Measurements from ENCODE around the gene CCL4L2.
"Not testable (repeated sequence)": the region's sequence is repeated elsewhere in the genome, so short reads cannot be mapped to it uniquely, and the experiment has no call there.

Gene CCL4L2

DNA sequence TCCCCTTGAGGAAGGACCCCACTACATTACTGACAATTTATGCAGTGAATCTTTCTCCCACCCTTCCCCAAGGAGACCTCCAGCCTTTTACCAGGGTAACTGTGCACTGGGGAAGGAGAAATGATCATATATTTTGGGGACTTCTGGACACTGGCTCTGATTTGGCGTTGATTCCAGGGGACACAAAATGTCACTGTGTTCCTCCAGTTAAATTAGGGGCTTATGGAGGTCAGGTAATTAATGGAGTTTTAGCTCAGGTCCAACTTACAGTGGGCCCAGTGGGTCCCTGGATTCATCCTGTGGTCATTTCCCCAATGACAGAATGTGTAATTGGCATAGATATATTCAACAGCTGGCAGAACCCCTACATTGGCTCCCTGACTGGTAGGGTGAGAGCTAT lies 8.7 kb downstream of the CCL4L2 start:
- H3K27ac ChIP-seq; DNase-seq (ENCODE audit: low read depth, low spot score): not testable (repeated sequence)

DNA sequence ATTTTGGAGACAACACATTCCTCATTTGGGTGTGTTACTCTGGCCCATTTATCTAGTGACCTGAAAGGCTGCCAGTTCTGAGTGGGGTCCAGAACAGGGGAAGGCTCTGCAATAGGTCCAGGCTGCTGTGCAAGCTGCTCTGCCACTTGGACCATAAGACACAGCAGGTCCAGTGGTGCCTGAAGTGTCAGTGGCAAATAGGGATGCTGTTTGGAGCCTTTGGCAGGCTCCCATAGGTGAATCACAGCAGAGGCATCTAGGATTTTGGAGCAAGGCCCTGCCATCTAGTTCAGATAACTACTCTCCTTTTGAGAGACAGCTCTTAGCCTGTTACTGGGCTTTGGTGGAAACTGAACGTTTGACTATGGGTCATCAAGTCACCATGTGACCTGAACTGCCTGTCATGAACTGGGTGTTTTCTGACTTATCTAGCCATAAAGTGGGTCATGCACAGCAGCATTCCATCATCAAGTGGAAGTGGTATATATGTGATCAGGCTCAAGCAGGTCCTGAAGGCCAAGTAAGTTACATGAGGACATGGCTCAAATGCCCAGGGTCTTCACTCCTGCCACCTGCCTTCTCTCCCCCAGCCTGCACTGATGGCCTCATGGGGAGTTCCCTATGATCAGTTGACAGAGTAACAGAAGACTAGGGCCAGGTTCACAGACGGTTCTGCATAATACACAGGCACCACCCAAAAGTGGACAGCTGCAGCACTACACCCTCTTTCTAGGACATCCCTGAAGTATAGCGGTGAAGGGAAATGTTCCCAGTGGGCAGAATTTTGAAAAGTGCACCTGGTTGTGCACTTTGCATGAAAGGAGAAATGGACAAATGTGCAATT lies 10.1 kb downstream of the CCL4L2 start:
- H3K27ac ChIP-seq; DNase-seq (ENCODE audit: low read depth, low spot score): not testable (repeated sequence)

DNA sequence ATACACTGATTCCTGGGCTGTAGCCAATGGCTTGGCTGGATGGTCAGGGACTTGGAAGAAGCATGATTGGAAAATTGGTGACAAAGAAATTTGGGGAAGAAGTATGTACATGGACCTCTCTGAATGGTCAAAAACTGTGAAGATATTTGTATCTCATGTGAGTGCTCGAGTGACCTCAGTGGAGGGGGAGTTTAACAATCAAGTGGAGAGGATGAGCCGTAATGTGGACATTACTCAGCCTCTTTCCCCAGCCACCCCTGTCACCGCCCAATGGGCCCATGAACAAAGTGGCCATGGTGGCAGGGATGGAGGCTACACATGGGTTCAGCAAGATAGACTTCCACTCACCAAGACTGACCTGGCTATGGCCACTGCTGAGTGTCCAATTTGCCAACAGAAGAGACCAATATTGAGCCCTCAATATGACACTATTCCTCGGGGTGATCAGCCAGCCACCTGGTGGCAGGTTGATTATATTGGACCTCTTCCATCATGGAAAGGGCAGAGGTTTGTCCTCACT lies 10.8 kb downstream of the CCL4L2 start:
- not testable (repeated sequence) for H3K27ac ChIP-seq; DNase-seq (ENCODE audit: low read depth, low spot score)

DNA sequence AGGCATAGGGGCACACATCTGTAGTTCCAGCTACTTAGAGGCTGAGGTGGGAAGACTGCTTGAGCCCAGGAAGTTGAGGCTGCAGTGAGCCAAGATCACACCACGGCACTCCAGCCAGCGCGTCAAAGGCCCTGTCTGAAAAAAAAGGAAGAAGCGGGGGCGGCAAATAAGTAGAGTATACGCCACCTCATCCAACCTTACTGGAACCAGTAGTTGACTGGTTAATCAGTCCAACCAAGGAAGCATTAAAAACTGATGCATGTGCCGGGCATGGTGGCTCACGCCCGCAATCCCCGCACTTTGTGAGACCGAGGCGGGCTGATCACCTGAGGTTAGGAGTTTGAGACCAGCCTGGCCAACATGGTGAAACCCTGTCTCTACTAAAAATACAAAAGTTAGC lies 12.1 kb downstream of the CCL4L2 start:
- DNase-seq (ENCODE audit: low read depth, low spot score); H3K27ac ChIP-seq: not testable (repeated sequence)

DNA sequence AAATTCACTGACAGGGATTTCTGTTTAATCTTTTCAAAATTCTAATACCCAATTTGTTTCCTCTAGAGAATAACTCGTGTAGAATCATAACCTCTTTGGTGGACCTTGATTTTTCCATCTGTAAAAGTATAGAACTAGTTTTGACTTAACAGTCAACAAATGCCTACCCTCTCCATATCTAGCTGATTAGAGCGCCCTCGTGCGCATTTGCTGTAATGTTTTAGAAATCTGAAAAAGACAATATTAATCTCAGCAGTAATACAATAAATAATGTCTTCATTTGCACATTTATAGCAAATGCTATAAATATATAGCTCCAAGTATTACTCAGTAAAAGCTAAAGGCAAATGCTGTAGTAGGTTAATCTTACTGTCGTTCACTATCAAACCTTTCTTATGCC lies 18.8 kb downstream of the CCL4L2 start:
- DNase-seq (ENCODE audit: low read depth, low spot score); H3K27ac ChIP-seq: not testable (repeated sequence)

DNA sequence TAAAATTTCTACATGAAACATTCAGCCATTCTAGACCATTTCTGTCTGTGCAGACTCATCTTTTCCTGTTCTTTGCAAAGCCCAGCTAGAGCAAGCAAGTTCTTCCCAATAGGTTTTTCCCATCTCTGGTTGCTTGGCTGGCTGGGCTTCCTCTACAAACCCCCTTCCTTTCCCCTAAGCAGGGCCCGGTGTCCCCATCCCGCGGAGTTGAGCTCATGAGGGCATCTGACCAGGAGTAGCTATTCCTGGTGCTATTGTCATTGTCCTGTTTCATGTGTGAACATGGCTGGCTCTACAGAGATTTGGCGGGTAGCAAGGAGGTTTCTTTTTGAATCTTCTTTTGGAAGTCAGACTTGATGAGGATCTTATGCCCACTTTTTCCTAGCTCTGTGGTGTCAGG lies 31.2 kb downstream of the CCL4L2 start:
- H3K27ac ChIP-seq; DNase-seq (ENCODE audit: low read depth, low spot score): not testable (repeated sequence)

Data from epithelial cell of prostate (primary cell).